ENCODE data around the gene PCSK9.

PCSK9 gene

GRCh38 chr1:55041613-55042012, 2.3 kb downstream of the PCSK9 start:
- H3K4me3 ChIP-seq (replicated peaks; ENCODE audit: low read depth, low read length): no peak overlapping the region
- no peak for TF ChIP-seq CTCF (IDR thresholded peaks at IDR 0.05; ENCODE audit: insufficient read depth, low read length, poor library complexity, severe bottlenecking)
- H3K36me3 ChIP-seq (ENCODE audit: control insufficient read depth, insufficient read depth, low read length): no peaks in the 10 kb centered on the region
- peaks cover 3% of the 10 kb centered on the region for H3K27me3 ChIP-seq (replicated peaks; ENCODE audit: control insufficient read depth, insufficient read depth, low read length)
- DNase-seq (ENCODE audit: extremely low read depth, insufficient read length): no peak

GRCh38 chr1:55043011-55043410, 3.7 kb downstream of the PCSK9 start:
- Histone ChIP-seq H3K4me3 (replicated peaks; ENCODE audit: low read depth, low read length) (no peak overlapping the region), H3K27me3 (replicated peaks; ENCODE audit: control insufficient read depth, insufficient read depth, low read length) (peaks cover 3% of the 10 kb centered on the region), H3K36me3 (ENCODE audit: control insufficient read depth, insufficient read depth, low read length) (no peaks in the 10 kb centered on the region)
- TF ChIP-seq CTCF (IDR thresholded peaks at IDR 0.05; ENCODE audit: insufficient read depth, low read length, poor library complexity, severe bottlenecking): no peak
- no peak for DNase-seq (ENCODE audit: extremely low read depth, insufficient read length)

- Histone ChIP-seq H3K27me3 (replicated peaks; ENCODE audit: control insufficient read depth, insufficient read depth, low read length) (peaks cover 2% of the 10 kb centered on the region), H3K4me3 (replicated peaks; ENCODE audit: low read depth, low read length) (no peak overlapping the region), H3K36me3 (ENCODE audit: control insufficient read depth, insufficient read depth, low read length) (no peaks in the 10 kb centered on the region)
- no peak for TF ChIP-seq CTCF (IDR thresholded peaks at IDR 0.05; ENCODE audit: insufficient read depth, low read length, poor library complexity, severe bottlenecking)
- DNase-seq (ENCODE audit: extremely low read depth, insufficient read length): no peak
These were observed 4.4 kb downstream of the PCSK9 start for GRCh38 chr1:55043726-55044125.

- Histone ChIP-seq H3K4me3 (replicated peaks; ENCODE audit: low read depth, low read length) (no peak overlapping the region), H3K36me3 (ENCODE audit: control insufficient read depth, insufficient read depth, low read length) (no peaks in the 10 kb centered on the region), H3K27me3 (replicated peaks; ENCODE audit: control insufficient read depth, insufficient read depth, low read length) (peaks cover 2% of the 10 kb centered on the region)
- no peak for TF ChIP-seq CTCF (IDR thresholded peaks at IDR 0.05; ENCODE audit: insufficient read depth, low read length, poor library complexity, severe bottlenecking)
- no peak for DNase-seq (ENCODE audit: extremely low read depth, insufficient read length)
These were observed 5.5 kb downstream of the PCSK9 start for GRCh38 chr1:55044617-55045397.

GRCh38 chr1:55045430-55045829, 6.1 kb downstream of the PCSK9 start:
- Histone ChIP-seq H3K4me3 (replicated peaks; ENCODE audit: low read depth, low read length) (no peak overlapping the region), H3K27me3 (replicated peaks; ENCODE audit: control insufficient read depth, insufficient read depth, low read length) (no peaks in the 10 kb centered on the region; the same call in none of the 2 replicates), H3K36me3 (ENCODE audit: control insufficient read depth, insufficient read depth, low read length) (no peaks in the 10 kb centered on the region)
- DNase-seq (ENCODE audit: extremely low read depth, insufficient read length): no peak
- TF ChIP-seq CTCF (IDR thresholded peaks at IDR 0.05; ENCODE audit: insufficient read depth, low read length, poor library complexity, severe bottlenecking): no peak

Measured in GM06990 (cell line).